ENCODE data around the gene DLG2. TPM values are rescaled to one million over a fixed set of nuclear protein-coding genes. Genes with fewer than 3 reads are reported as not detected.

DLG2 gene
- total and polyA plus RNA-seq, 2 of the 8 experiments (the other 6 are each of a cell fraction or from before 2014, with no cell fraction given), result 1.7 to 14.3 TPM

DNA sequence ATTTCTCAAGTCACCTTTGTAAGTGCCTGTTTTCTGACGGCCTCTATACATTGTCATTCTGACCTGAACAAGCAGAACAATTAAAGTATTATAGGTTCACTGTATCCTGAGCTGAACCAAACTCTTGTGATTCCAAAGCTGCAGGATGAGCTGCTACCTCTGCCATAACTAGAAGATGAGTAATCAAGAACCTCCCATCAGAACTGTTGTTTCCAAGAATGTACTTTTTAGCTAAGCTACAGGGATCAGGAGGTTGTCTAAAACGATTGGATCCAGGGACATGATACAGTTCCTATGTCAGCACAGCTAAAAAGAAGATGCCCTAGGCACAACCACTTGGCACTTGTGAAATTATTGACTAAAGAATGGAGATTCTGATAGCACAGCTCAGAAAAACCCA lies 2052.6 kb downstream of the DLG2 start:
- Histone ChIP-seq H2BK120ac (replicated peaks; ENCODE audit: low read depth, low read length) (no peak overlapping the region), H2BK20ac (ENCODE audit: low read length) (no peak overlapping the region), H3K23ac (ENCODE audit: insufficient read length) (no peak overlapping the region), H2BK12ac (ENCODE audit: low read depth, low read length) (no peak overlapping the region), H4K8ac (ENCODE audit: extremely low read depth, insufficient read depth, low read length) (no peak overlapping the region), H3K27me3 (replicated peaks in 1 of 4; ENCODE audit: control insufficient read depth in 3 of 4, extremely low read depth in 1 of 4, insufficient read depth in 3 of 4, low read length in 3 of 4) (no peaks in the 10 kb centered on the region), H4K5ac (ENCODE audit: insufficient read length, low read depth, low read length) (no peak overlapping the region), H3K4me2 (ENCODE audit: insufficient read depth in 1 of 2, low read depth in 2 of 2, low read length in 2 of 2) (no peak overlapping the region), H3K36me3 (ENCODE audit: control insufficient read depth in 2 of 4, insufficient read depth in 4 of 4, low read length in 3 of 4) (no peaks in the 10 kb centered on the region), H3K14ac (ENCODE audit: insufficient read length) (no peak overlapping the region), H3K9ac (replicated peaks in 1 of 4; ENCODE audit: extremely low read depth in 1 of 4, low read depth in 3 of 4, low read length in 3 of 4) (no peak overlapping the region), H3K79me2 (ENCODE audit: control insufficient read depth in 1 of 2, insufficient read depth in 2 of 2, low read length in 2 of 2) (no peaks in the 10 kb centered on the region), H3K23me2 (ENCODE audit: low read depth, low read length) (no peaks in the 10 kb centered on the region), H3K56ac (replicated peaks; ENCODE audit: insufficient read length, low read depth, low read length) (no peak overlapping the region), H3K4ac (replicated peaks; ENCODE audit: insufficient read length, low read depth, low read length) (no peak overlapping the region), H3K27ac (ENCODE audit: low read depth, low read length) (no peak overlapping the region), H2AFZ (ENCODE audit: low read length) (no peak overlapping the region), H3K4me3 (ENCODE audit: extremely low read depth in 1 of 4, insufficient read depth in 2 of 4, low read depth in 3 of 4, low read length in 4 of 4) (no peak overlapping the region), H2AK5ac (ENCODE audit: low read depth, low read length) (no peak overlapping the region), H3K18ac (ENCODE audit: extremely low read depth, low read length) (no peak overlapping the region), H4K91ac (replicated peaks; ENCODE audit: insufficient read length, low read length) (no peak overlapping the region), H2BK15ac (ENCODE audit: low read length) (no peak overlapping the region), H3K9me3 (ENCODE audit: insufficient read depth in 2 of 2, low read depth in 1 of 2, low read length in 1 of 2) (no peaks in the 10 kb centered on the region), H4K20me1 (replicated peaks in 1 of 2; ENCODE audit: control insufficient read depth in 1 of 2, insufficient read depth in 2 of 2, low read length in 2 of 2) (no peaks in the 10 kb centered on the region), H2BK5ac (ENCODE audit: low read depth, low read length) (no peak overlapping the region), H3K4me1 (replicated peaks in 1 of 4; ENCODE audit: control insufficient read depth in 3 of 4, insufficient read depth in 4 of 4, low read length in 3 of 4) (peaks cover 0 to 6% (median 0%) of the 10 kb centered on the region in 4 experiments; a peak in 1 of 7 replicates), H3K79me1 (ENCODE audit: low read depth, low read length) (no peaks in the 10 kb centered on the region)
- TF ChIP-seq YY1 (IDR thresholded peaks at IDR 0.05; ENCODE audit: low read depth, low read length) (no peak), FOSL1 (IDR thresholded peaks at IDR 0.05; ENCODE audit: insufficient read depth, low read depth, low read length) (no peak), KDM1A (IDR thresholded peaks at IDR 0.05; ENCODE audit: borderline replicate concordance, low read length) (no peak), HDAC2 (IDR thresholded peaks at IDR 0.05; ENCODE audit: borderline replicate concordance in 1 of 2, low read depth in 2 of 2, low read length in 2 of 2) (no peak)
- WGBS, 2 experiments (ENCODE audit: extremely low coverage in 1 of 2, insufficient coverage in 1 of 2, insufficient read length in 1 of 2, insufficient replicate concordance in 2 of 2, low coverage in 1 of 2, low lambda C conversion rate in 2 of 2, missing lambda C conversion rate in 1 of 2), result 94% methylated on average over 2 of the region's 2 CpGs; no CpG with 5 or more reads in 1 of the 2 experiments
- ChIA-PET CTCF (ENCODE audit: partially characterized antibody) (interaction anchor here (0.9 to 1.7 kb wide), 4 partner anchors 32 to 97 kb away, joined by 3 read pairs; no protein-coding TSS in a partner anchor), POLR2A (ENCODE audit: partially characterized antibody) (interaction anchor here (1.4 kb wide), 1 partner anchor 14 kb away, joined by 3 read pairs; no protein-coding TSS in a partner anchor)
- FAIRE-seq (no peak), DNase-seq (ENCODE audit: low read depth in 1 of 2, low spot score in 2 of 2) (no peak)
